ENCODE results near the gene IGFBP4. TPM values are rescaled to one million over a fixed set of nuclear protein-coding genes. Genes with fewer than 3 reads are reported as not detected.
A peak's percentile ranks its signal among the peaks of the same experiment; 100 is the strongest.

The IGFBP4 gene
- 29.5 and 31.3 TPM in 2 replicates for total RNA-seq
- total RNA-seq (2013), result 6.5 TPM
- 4.6 and 14.4 TPM in 2 replicates for polyA plus RNA-seq
- 8.6 and 34.6 TPM in 2 replicates for polyA minus RNA-seq

DNA sequence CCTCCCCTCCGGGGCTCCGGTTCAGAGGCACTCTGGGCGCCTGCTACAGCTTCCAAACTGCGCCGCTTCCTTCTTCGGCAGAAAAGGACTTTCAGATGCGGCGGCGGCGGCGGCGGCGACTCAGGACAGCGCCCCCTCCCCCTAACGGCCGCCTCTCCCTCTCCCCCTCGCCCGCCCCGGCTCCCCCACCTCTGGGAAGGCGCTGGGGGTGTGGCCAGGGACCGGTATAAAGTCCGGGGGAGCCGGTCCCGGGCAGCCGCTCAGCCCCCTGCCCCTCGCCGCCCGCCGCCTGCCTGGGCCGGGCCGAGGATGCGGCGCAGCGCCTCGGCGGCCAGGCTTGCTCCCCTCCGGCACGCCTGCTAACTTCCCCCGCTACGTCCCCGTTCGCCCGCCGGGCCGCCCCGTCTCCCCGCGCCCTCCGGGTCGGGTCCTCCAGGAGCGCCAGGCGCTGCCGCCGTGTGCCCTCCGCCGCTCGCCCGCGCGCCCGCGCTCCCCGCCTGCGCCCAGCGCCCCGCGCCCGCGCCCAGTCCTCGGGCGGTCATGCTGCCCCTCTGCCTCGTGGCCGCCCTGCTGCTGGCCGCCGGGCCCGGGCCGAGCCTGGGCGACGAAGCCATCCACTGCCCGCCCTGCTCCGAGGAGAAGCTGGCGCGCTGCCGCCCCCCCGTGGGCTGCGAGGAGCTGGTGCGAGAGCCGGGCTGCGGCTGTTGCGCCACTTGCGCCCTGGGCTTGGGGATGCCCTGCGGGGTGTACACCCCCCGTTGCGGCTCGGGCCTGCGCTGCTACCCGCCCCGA is at the start of gene IGFBP4:
IGFBP4 (plus strand) TSS at position 255 of the 792 bp plus-strand sequence; CDS start at position 541, 286 bp downstream.
- ATAC-seq (ENCODE audit: low read depth), result peak; percentile 80
- H3K27ac Mint-ChIP-seq, result peak within 1 kb of the TSS; percentile 84
- 1% methylated on average over 98 of the region's 98 CpGs for WGBS (ENCODE audit: insufficient coverage)
- no peaks in the 10 kb centered on the region for H3K27me3 Mint-ChIP-seq
- intact Hi-C loops (cut with micrococcal nuclease), result loop anchor here (1.0 to 5.0 kb wide), 4 partner anchors 26 to 349 kb away; partner anchors contain the start of gene TOP2A
- ChIA-PET CTCF (interaction anchor here (0.7 to 9.3 kb wide), 19 partner anchors 9 to 338 kb away, joined by 3 to 172 read pairs (median 4); partner anchors contain the start of genes CCR7 and TOP2A), POLR2A (interaction anchor here (0.6 to 2.6 kb wide), 7 partner anchors 89 to 204 kb away, joined by 3 to 18 read pairs (median 4); partner anchors contain the start of gene SMARCE1)
- DNase-seq, result peak; percentile 83
- peaks cover 43% of the 10 kb centered on the region for H3K4me1 Mint-ChIP-seq
- peaks cover 0 to 6% (median 0%) of the 10 kb centered on the region in 4 experiments for H3K27me3 ChIP-seq (replicated peaks in 1 of 4; ENCODE audit: control extremely low read depth in 1 of 4, control insufficient read depth in 3 of 4, insufficient read depth in 4 of 4, low read length in 3 of 4)
- H2AFZ ChIP-seq (ENCODE audit: insufficient read depth, low read depth, low read length, poor library complexity, severe bottlenecking), result peak within 1 kb of the TSS; percentile 91
- no peaks in the 10 kb centered on the region for H3K9me3 ChIP-seq (ENCODE audit: control extremely low read depth in 1 of 3, control insufficient read depth in 2 of 3, insufficient read depth in 1 of 3, low read length in 2 of 3)
- H4K20me1 ChIP-seq (ENCODE audit: control insufficient read depth, insufficient read depth, low read length, poor library complexity, severe bottlenecking), result no peaks in the 10 kb centered on the region
- no peaks in the 10 kb centered on the region for H3K9me3 Mint-ChIP-seq (ENCODE audit: insufficient read depth)
- H3K4me1 ChIP-seq (ENCODE audit: control insufficient read depth in 2 of 2, insufficient read depth in 2 of 2, low read length in 2 of 2), result peaks cover 29 to 43% of the 10 kb centered on the region in 2 donors
- peak; percentile 47 for TF ChIP-seq CTCF (IDR thresholded peaks at IDR 0.05)
- TF ChIP-seq EZH2 (IDR thresholded peaks at IDR 0.05; ENCODE audit: borderline replicate concordance, insufficient read depth, low read depth, low read length, poor library complexity, severe bottlenecking), result no peak
- H3K4me3 Mint-ChIP-seq, result peak within 1 kb of the TSS; percentile 88
- peaks cover 31% of the 10 kb centered on the region for H3K79me2 ChIP-seq (ENCODE audit: control insufficient read depth, insufficient read depth, low read length)
- peak within 1 kb of the TSS; percentile 72 for H3K9ac ChIP-seq (ENCODE audit: low read length)
- H3K36me3 ChIP-seq (replicated peaks in 1 of 2; ENCODE audit: control extremely low read depth in 1 of 2, control insufficient read depth in 1 of 2, extremely low read depth in 1 of 2, insufficient read depth in 2 of 2, low read length in 1 of 2), result no peaks in the 10 kb centered on the region
- H3K4me3 ChIP-seq (ENCODE audit: control extremely low read depth in 1 of 5, extremely low read depth in 1 of 5, insufficient read depth in 1 of 5, low read depth in 2 of 5, low read length in 4 of 5), result peak within 1 kb of the TSS; percentile 28 to 66 (median 48)
- peak within 1 kb of the TSS; percentile 95 for H3K4me2 ChIP-seq (replicated peaks; ENCODE audit: low read depth, low read length, poor library complexity, severe bottlenecking)
- peak within 1 kb of the TSS in 1 of 2 donors; percentile 62 for H3K27ac ChIP-seq (ENCODE audit: low read length in 2 of 2)
